Endothelial cell of umbilical vein (primary cell): ENCODE measurements around the gene FGF12. TPM values are rescaled to one million over a fixed set of nuclear protein-coding genes. Genes with fewer than 3 reads are reported as not detected.
A peak's percentile ranks its signal among the peaks of the same experiment; 100 is the strongest.

ENCODE experiments used
- BruUV-seq: library from RNA; stranded (reverse); fragments of 400-500 nt; replicated peaks from 2 replicates; lab custom pipeline; 2021; lab: Mats Ljungman, UMichigan
- CTCF ChIA-PET: fragments of 300-600, 350-600 bp; sonication (Branson Sonifier 250); formaldehyde crosslinking; loops from one replicate; lab custom pipeline; 2021; ENCODE audit warnings: antibody characterized with exemption, inconsistent platforms; lab: Charles Lee
- POLR2A ChIA-PET: fragments of 300-600, 350-600 bp; sonication (Branson Sonifier 250); formaldehyde crosslinking; loops from one replicate; lab custom pipeline; 2021; ENCODE audit warnings: antibody characterized with exemption, inconsistent platforms; lab: Charles Lee
- DNase-seq: peaks from one replicate; pipeline ENCODE4 v3.0.0-alpha.2; 2011; ENCODE audit warnings: low read depth, low spot score
- FAIRE-seq: peaks from 2 replicates; lab custom pipeline; 2011; peaks lifted over from hg19 to GRCh38; lab: Jason Lieb, UNC
- H2AFZ ChIP-seq: 2 replicates; pipeline ENCODE4 v1.6.0; 2012; ENCODE audit warnings: low read depth, low read length, control low read depth, inconsistent platforms
- H3K27ac ChIP-seq: 2 replicates; pipeline ENCODE4 v1.5.1; 2011; ENCODE audit warnings: low read depth, mild to moderate bottlenecking, control low read depth, low read length, moderate library complexity; ENCODE audit not compliant: insufficient read depth
- H3K27me3 ChIP-seq, 2 experiments: 2 replicates each; pipeline versions ENCODE4 v1.6.0 to v1.6.1; 2011; ENCODE audit warnings: low read length in 2 of 2, mixed read lengths in 1 of 2; ENCODE audit not compliant: control insufficient read depth in 2 of 2, insufficient read depth in 2 of 2
- H3K36me3 ChIP-seq, 2 experiments: 2 replicates in 1 of 2; 3 replicates in 1 of 2; pipeline ENCODE4 v1.5.1; 2011; ENCODE audit warnings: low read length in 2 of 2, mild to moderate bottlenecking in 1 of 2, moderate library complexity in 1 of 2; ENCODE audit not compliant: control insufficient read depth in 2 of 2, insufficient read depth in 2 of 2; ENCODE audit errors: extremely low read depth in 1 of 2
- H3K4me1 ChIP-seq: 3 replicates; pipeline ENCODE4 v1.5.1; 2011; ENCODE audit warnings: mild to moderate bottlenecking, low read length; ENCODE audit not compliant: control insufficient read depth, insufficient read depth; ENCODE audit errors: extremely low read depth
- H3K4me2 ChIP-seq: 2 replicates; pipeline ENCODE4 v1.6.1; 2011; ENCODE audit warnings: low read length, control low read depth, mixed read lengths; ENCODE audit not compliant: insufficient read depth
- H3K4me3 ChIP-seq, 3 experiments: fragments of 200-600 bp in 1 of 3; sonication (generic), shearing (Covaris generic) in 1 of 3; replicated peaks in 1 of 3; 2 replicates each; pipeline ENCODE4 v1.5.1; 2011 to 2016; ENCODE audit warnings: control low read depth in 3 of 3, low read length in 3 of 3, mild to moderate bottlenecking in 2 of 3, inconsistent platforms in 1 of 3, low read depth in 1 of 3, moderate library complexity in 1 of 3; ENCODE audit not compliant: insufficient read depth in 1 of 3
- H3K79me2 ChIP-seq: 2 replicates; pipeline ENCODE4 v1.6.0; 2012; ENCODE audit warnings: low read length, inconsistent platforms; ENCODE audit not compliant: control insufficient read depth, insufficient read depth
- H3K9ac ChIP-seq: replicated peaks from 2 replicates; pipeline ENCODE3; 2011; ENCODE audit warnings: low read length, control low read depth; ENCODE audit not compliant: insufficient read depth; ENCODE audit errors: extremely low read depth
- H3K9me1 ChIP-seq: replicated peaks from 3 replicates; pipeline ENCODE4 v1.6.0; 2011; ENCODE audit warnings: mild to moderate bottlenecking, low read length; ENCODE audit not compliant: control insufficient read depth, insufficient read depth; ENCODE audit errors: extremely low read depth
- H3K9me3 ChIP-seq: replicated peaks from 2 replicates; pipeline ENCODE4 v1.5.1; 2012; ENCODE audit warnings: low read length, inconsistent platforms; ENCODE audit not compliant: control insufficient read depth, insufficient read depth
- H4K20me1 ChIP-seq: replicated peaks from 2 replicates; pipeline ENCODE3; 2011; ENCODE audit warnings: mild to moderate bottlenecking, low read length; ENCODE audit not compliant: control insufficient read depth, insufficient read depth; ENCODE audit errors: extremely low read depth
- EZH2 ChIP-seq: IDR thresholded peaks from 2 replicates; pipeline ENCODE4 v1.6.1; 2012; ENCODE audit warnings: borderline replicate concordance, low read depth, mild to moderate bottlenecking, moderate library complexity, low read length, inconsistent platforms; ENCODE audit not compliant: severe bottlenecking
- FOS ChIP-seq: IDR thresholded peaks from 2 replicates; pipeline ENCODE4 v1.6.1; 2011; ENCODE audit warnings: mild to moderate bottlenecking, low read length, moderate library complexity, borderline replicate concordance; ENCODE audit not compliant: insufficient read depth
- GATA2 ChIP-seq: IDR thresholded peaks from 2 replicates; pipeline ENCODE4 v1.7.0; 2011; ENCODE audit warnings: low read depth, mild to moderate bottlenecking, moderate library complexity, mixed read lengths, low read length; ENCODE audit not compliant: insufficient read length, insufficient read depth
- JUN ChIP-seq: IDR thresholded peaks from 2 replicates; pipeline ENCODE4 v1.6.1; 2011; ENCODE audit warnings: borderline replicate concordance, low read depth; ENCODE audit not compliant: insufficient read length, insufficient read depth
- MAX ChIP-seq: IDR thresholded peaks from 2 replicates; pipeline ENCODE4 v1.6.1; 2011; ENCODE audit not compliant: insufficient read depth, insufficient read length
- MYC ChIP-seq: IDR thresholded peaks from one replicate; pipeline ENCODE4 v1.6.1; 2011; ENCODE audit warnings: mild to moderate bottlenecking, low read depth, low read length
- POLR2A ChIP-seq: IDR thresholded peaks from 2 replicates; pipeline ENCODE4 v1.6.1; 2012; ENCODE audit warnings: low read depth, mild to moderate bottlenecking, control low read depth, low read length
- POLR2AphosphoS5 ChIP-seq: IDR thresholded peaks from 2 replicates; pipeline ENCODE4 v1.6.1; 2012; ENCODE audit warnings: low read depth, mild to moderate bottlenecking, control low read depth, low read length, moderate library complexity; ENCODE audit not compliant: insufficient read depth
- dilution Hi-C: fragments of 300-500 bp; cut with MboI; formaldehyde crosslinking; loops from one replicate; pipeline ENCODE4 v1.15.0; 2019; ENCODE audit warnings: low sequenced_read_pairs; ENCODE audit not compliant: extremely low pct_ligation_motif_present
- intact Hi-C: fragments of 100-400 bp; cut with micrococcal nuclease; formaldehyde crosslinking; loops from one replicate; pipeline ENCODE4 v1.10.0; 2022
- polyA plus RNA-seq, 4 experiments: library from polyadenylated mRNA; depleted of rRNA in 3 of 4; stranded (reverse) in 3 of 4; unstranded in 1 of 4; fragments of >200 nt; gene quantifications; 2 replicates each; pipeline versions ENCODE4 v1.2.1 to v1.2.3, GENCODE V29; 2011 to 2012; ENCODE audit warnings: missing spikeins in 1 of 4
- total RNA-seq: library from RNA; stranded (reverse); gene quantifications from 2 replicates; pipeline ENCODE4 v1.2.3, GENCODE V29; 2021
- TF ChIP-seq, protein P1 (sequence below), 2 donors: IDR thresholded peaks; 1 replicate in 1 of 2; 2 replicates in 1 of 2; pipeline ENCODE4 v1.5.1; 2011; ENCODE audit warnings: low read length in 2 of 2, mild to moderate bottlenecking in 2 of 2, moderate library complexity in 2 of 2, control low read depth in 1 of 2, inconsistent platforms in 1 of 2, low read depth in 1 of 2; ENCODE audit not compliant: insufficient read depth in 1 of 2; ENCODE audit errors: extremely low read depth in 1 of 2

FGF12 gene
- total and polyA plus RNA-seq, 2 donors (not counting 3 experiments of a cell fraction or from before 2014, with no cell fraction given), result 0.72 to 2.5 TPM

GRCh38 chr3:192481638-192482037 is 245.7 kb downstream of the FGF12 start:
- Histone ChIP-seq H3K4me2 (no peak overlapping the region), H3K36me3 (no peaks in the 10 kb centered on the region), H2AFZ (no peak overlapping the region), H3K9me1 (no peaks in the 10 kb centered on the region), H3K4me1 (peaks cover 13% of the 10 kb centered on the region), H3K79me2 (no peaks in the 10 kb centered on the region), H3K4me3 (no peak overlapping the region), H3K27me3 (peaks cover 0 to 6% of the 10 kb centered on the region in 2 experiments), H4K20me1 (no peaks in the 10 kb centered on the region), H3K9ac (no peak overlapping the region), H3K27ac (no peak overlapping the region), H3K9me3 (no peaks in the 10 kb centered on the region)
- TF ChIP-seq POLR2A, result no peak
- TF ChIP-seq GATA2, result no peak
- no peak for TF ChIP-seq FOS
- no peak for TF ChIP-seq JUN
- TF ChIP-seq MYC, result no peak
- no peak for TF ChIP-seq MAX
- no peak for TF ChIP-seq EZH2
- TF ChIP-seq, protein P1, sequence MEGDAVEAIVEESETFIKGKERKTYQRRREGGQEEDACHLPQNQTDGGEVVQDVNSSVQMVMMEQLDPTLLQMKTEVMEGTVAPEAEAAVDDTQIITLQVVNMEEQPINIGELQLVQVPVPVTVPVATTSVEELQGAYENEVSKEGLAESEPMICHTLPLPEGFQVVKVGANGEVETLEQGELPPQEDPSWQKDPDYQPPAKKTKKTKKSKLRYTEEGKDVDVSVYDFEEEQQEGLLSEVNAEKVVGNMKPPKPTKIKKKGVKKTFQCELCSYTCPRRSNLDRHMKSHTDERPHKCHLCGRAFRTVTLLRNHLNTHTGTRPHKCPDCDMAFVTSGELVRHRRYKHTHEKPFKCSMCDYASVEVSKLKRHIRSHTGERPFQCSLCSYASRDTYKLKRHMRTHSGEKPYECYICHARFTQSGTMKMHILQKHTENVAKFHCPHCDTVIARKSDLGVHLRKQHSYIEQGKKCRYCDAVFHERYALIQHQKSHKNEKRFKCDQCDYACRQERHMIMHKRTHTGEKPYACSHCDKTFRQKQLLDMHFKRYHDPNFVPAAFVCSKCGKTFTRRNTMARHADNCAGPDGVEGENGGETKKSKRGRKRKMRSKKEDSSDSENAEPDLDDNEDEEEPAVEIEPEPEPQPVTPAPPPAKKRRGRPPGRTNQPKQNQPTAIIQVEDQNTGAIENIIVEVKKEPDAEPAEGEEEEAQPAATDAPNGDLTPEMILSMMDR (IDR thresholded peaks at IDR 0.05; ENCODE audit: extremely low read depth in 1 of 2, insufficient read depth in 1 of 2, low read depth in 1 of 2, low read length in 2 of 2), result no peak
- TF ChIP-seq POLR2AphosphoS5, result no peak
- no TSS peak for BruUV-seq
- ChIA-PET POLR2A (no interaction called here), CTCF (interaction anchor here (1.0 to 1.5 kb wide), 3 partner anchors 13 to 54 kb away, joined by 3 to 10 read pairs (median 4); no protein-coding TSS in a partner anchor)
- intact Hi-C loops, result no loop called here
- DNase-seq, result peak; percentile 47
- no peak for FAIRE-seq
- dilution Hi-C loops, result no loop called here
